Fibroblast of skin of left quadriceps (primary cell): ENCODE results near the gene ANKMY1.

Experiments used
- DNase-seq, 2 experiments: peaks; one replicate each; pipeline ENCODE4 v3.0.0-alpha.2; 2013; ENCODE audit warnings: low read depth in 2 of 2

Gene ANKMY1

GRCh38 chr2:240448387-240449274 is 109.2 kb downstream of the ANKMY1 start:
- no peak for DNase-seq

- DNase-seq, result no peak
Measured at GRCh38 chr2:240447934-240448333, 109.9 kb downstream of the ANKMY1 start.

GRCh38 chr2:240447331-240447730 is 110.5 kb downstream of the ANKMY1 start:
- no peak for DNase-seq

- no peak for DNase-seq
Measured at GRCh38 chr2:240446664-240447175, 111.1 kb downstream of the ANKMY1 start.

GRCh38 chr2:240445961-240446663 is 111.7 kb downstream of the ANKMY1 start:
- no peak for DNase-seq

- DNase-seq, result no peak
Measured at GRCh38 chr2:240444464-240444863, 113.3 kb downstream of the ANKMY1 start.

- no peak for DNase-seq
Measured at GRCh38 chr2:240443891-240444301, 113.9 kb downstream of the ANKMY1 start.

- DNase-seq, result no peak
Measured at GRCh38 chr2:240442891-240443715, 114.7 kb downstream of the ANKMY1 start.

GRCh38 chr2:240441993-240442411 is 115.8 kb downstream of the ANKMY1 start:
- no peak for DNase-seq

GRCh38 chr2:240441326-240441992 is 116.3 kb downstream of the ANKMY1 start:
- no peak for DNase-seq

- no peak for DNase-seq
Measured at GRCh38 chr2:240440704-240441320, 117.0 kb downstream of the ANKMY1 start.

- no peak for DNase-seq
Measured at GRCh38 chr2:240440251-240440650, 117.5 kb downstream of the ANKMY1 start.

- DNase-seq, result no peak
Measured at GRCh38 chr2:240439698-240440151, 118.1 kb downstream of the ANKMY1 start.

GRCh38 chr2:240438810-240439697 is 118.7 kb downstream of the ANKMY1 start:
- DNase-seq, result no peak

GRCh38 chr2:240437861-240438809 is 119.7 kb downstream of the ANKMY1 start:
- DNase-seq, result peak; percentile 17 to 25

GRCh38 chr2:240437551-240437860 is 120.3 kb downstream of the ANKMY1 start:
- no peak for DNase-seq

- no peak for DNase-seq
Measured at GRCh38 chr2:240436683-240437550, 120.9 kb downstream of the ANKMY1 start.
